ENCODE data around the gene SPRY1. TPM values are rescaled to one million over a fixed set of nuclear protein-coding genes. Genes with fewer than 3 reads are reported as not detected.

Gene SPRY1
- polyA plus RNA-seq, 1 donor from 2014 or later: 0.58 TPM

GRCh38 chr4:123397144-123398065 is 810 bp downstream of the SPRY1 start:
- Histone ChIP-seq H3K9me3 (ENCODE audit: low read length) (no peaks in the 10 kb centered on the region), H3F3A (ENCODE audit: insufficient read depth, low read length, poor library complexity, severe bottlenecking) (peaks cover 9% of the 10 kb centered on the region), H3K27me3 (ENCODE audit: insufficient read depth, low read depth, low read length) (peaks cover 12% of the 10 kb centered on the region), H3K9me2 (ENCODE audit: insufficient read depth, low read length) (no peaks in the 10 kb centered on the region), H3K79me2 (replicated peaks; ENCODE audit: insufficient read depth, low read length) (peaks cover 31% of the 10 kb centered on the region), H3K4me2 (ENCODE audit: low read length) (peak overlapping the region; percentile 20), H4K20me1 (ENCODE audit: insufficient read depth) (no peaks in the 10 kb centered on the region), H2AFZ (ENCODE audit: low read depth, low read length) (peak overlapping the region; percentile 29), H3K27ac (ENCODE audit: low read length) (peak overlapping the region; percentile 38), H3K4me3 (ENCODE audit: low read length) (peak overlapping the region; percentile 73), H3K9ac (ENCODE audit: low read length) (peak overlapping the region; percentile 61), H3K36me3 (ENCODE audit: insufficient read depth, low read length) (no peaks in the 10 kb centered on the region)
- no peak for TF ChIP-seq EZH2 (IDR thresholded peaks at IDR 0.05; ENCODE audit: borderline replicate concordance, insufficient read depth, low read length, poor library complexity, severe bottlenecking)
- TF ChIP-seq REST (IDR thresholded peaks at IDR 0.05; ENCODE audit: borderline replicate concordance): peak; percentile 38
- peak; percentile 91 for TF ChIP-seq MXI1 (conservative IDR thresholded peaks at IDR 0.05; ENCODE audit: poor library complexity, severe bottlenecking)
- peak; percentile 15 for TF ChIP-seq EP300 (conservative IDR thresholded peaks at IDR 0.05; ENCODE audit: poor library complexity, severe bottlenecking)
- peak; percentile 40 for TF ChIP-seq RAD21 (conservative IDR thresholded peaks at IDR 0.05)
- TF ChIP-seq SMC3 (conservative IDR thresholded peaks at IDR 0.05; ENCODE audit: poor library complexity): no peak
- TF ChIP-seq POLR2AphosphoS5 (IDR thresholded peaks at IDR 0.05): peak; percentile 36

GRCh38 chr4:123398066-123398852 is 1.7 kb downstream of the SPRY1 start:
- H4K20me1 ChIP-seq (ENCODE audit: insufficient read depth): no peaks in the 10 kb centered on the region
- peaks cover 39% of the 10 kb centered on the region for H3K79me2 ChIP-seq (replicated peaks; ENCODE audit: insufficient read depth, low read length)
- peak overlapping the region; percentile 77 for H3K4me3 ChIP-seq (ENCODE audit: low read length)
- H2AFZ ChIP-seq (ENCODE audit: low read depth, low read length): peak overlapping the region; percentile 29
- H3K9me3 ChIP-seq (ENCODE audit: low read length): no peaks in the 10 kb centered on the region
- TF ChIP-seq EP300 (conservative IDR thresholded peaks at IDR 0.05; ENCODE audit: poor library complexity, severe bottlenecking): peak; percentile 8
- no peak for TF ChIP-seq REST (IDR thresholded peaks at IDR 0.05; ENCODE audit: borderline replicate concordance)
- peak; percentile 68 for TF ChIP-seq CTCF (IDR thresholded peaks at IDR 0.05; ENCODE audit: poor library complexity, severe bottlenecking)
- TF ChIP-seq SMC3 (conservative IDR thresholded peaks at IDR 0.05; ENCODE audit: poor library complexity): peak; percentile 46
- TF ChIP-seq POLR2AphosphoS5 (IDR thresholded peaks at IDR 0.05): no peak
- peak; percentile 66 for TF ChIP-seq MXI1 (conservative IDR thresholded peaks at IDR 0.05; ENCODE audit: poor library complexity, severe bottlenecking)
- TF ChIP-seq TAF1 (IDR thresholded peaks at IDR 0.05; ENCODE audit: low read depth): no peak
- peak; percentile 49 for TF ChIP-seq RAD21 (conservative IDR thresholded peaks at IDR 0.05)
- no peak for TF ChIP-seq EZH2 (IDR thresholded peaks at IDR 0.05; ENCODE audit: borderline replicate concordance, insufficient read depth, low read length, poor library complexity, severe bottlenecking)
- no peaks in the 10 kb centered on the region for H3K36me3 ChIP-seq (ENCODE audit: insufficient read depth, low read length)
- peaks cover 12% of the 10 kb centered on the region for H3K27me3 ChIP-seq (ENCODE audit: insufficient read depth, low read depth, low read length)
- H3F3A ChIP-seq (ENCODE audit: insufficient read depth, low read length, poor library complexity, severe bottlenecking): peaks cover 9% of the 10 kb centered on the region
- peak overlapping the region; percentile 60 for H3K4me2 ChIP-seq (ENCODE audit: low read length)
- H3K9me2 ChIP-seq (ENCODE audit: insufficient read depth, low read length): no peaks in the 10 kb centered on the region
- peak overlapping the region; percentile 61 for H3K9ac ChIP-seq (ENCODE audit: low read length)
- H3K27ac ChIP-seq (ENCODE audit: low read length): peak overlapping the region; percentile 38
